Posterior vena cava (tissue), 2 donors: ENCODE measurements around the gene SPZ1. TPM values are rescaled to one million over a fixed set of nuclear protein-coding genes. Genes with fewer than 3 reads are reported as not detected.

ENCODE experiments used
- total RNA-seq, 2 donors: library from RNA; stranded (reverse); fragmentation: NEBNext Ultra II Directional; extraction: Animal tissue kit (Norgen Biotek cat#: 25700); gene quantifications; one replicate each; pipeline ENCODE4 v1.2.1, GENCODE V29; 2021
- donor health status: DM: yes; HTN: yes; CAD: no.
- donor health status: DM: yes; HTN: yes; CAD: no.

SPZ1 gene
- total RNA-seq, 2 donors from 2014 or later = not detected

Other genes starting within 250 kb of the SPZ1 start
- 10 to 100 TPM; 13.5 to 14.7 TPM for gene SERINC5, start 64.0 kb upstream of the SPZ1 start, total RNA-seq
- 10 to 100 TPM; 35.2 to 41.3 TPM for gene ZFYVE16, start 88.1 kb downstream of the SPZ1 start, total RNA-seq
- 1 to 10 TPM; 2.1 to 3.2 TPM for gene FAM151B, start 168.1 kb downstream of the SPZ1 start, total RNA-seq